ENCODE measurements around the gene CHST3. TPM values are rescaled to one million over a fixed set of nuclear protein-coding genes. Genes with fewer than 3 reads are reported as not detected.

CHST3 gene
- polyA plus RNA-seq, 1 donor from 2014 or later, result 4.1 TPM

DNA sequence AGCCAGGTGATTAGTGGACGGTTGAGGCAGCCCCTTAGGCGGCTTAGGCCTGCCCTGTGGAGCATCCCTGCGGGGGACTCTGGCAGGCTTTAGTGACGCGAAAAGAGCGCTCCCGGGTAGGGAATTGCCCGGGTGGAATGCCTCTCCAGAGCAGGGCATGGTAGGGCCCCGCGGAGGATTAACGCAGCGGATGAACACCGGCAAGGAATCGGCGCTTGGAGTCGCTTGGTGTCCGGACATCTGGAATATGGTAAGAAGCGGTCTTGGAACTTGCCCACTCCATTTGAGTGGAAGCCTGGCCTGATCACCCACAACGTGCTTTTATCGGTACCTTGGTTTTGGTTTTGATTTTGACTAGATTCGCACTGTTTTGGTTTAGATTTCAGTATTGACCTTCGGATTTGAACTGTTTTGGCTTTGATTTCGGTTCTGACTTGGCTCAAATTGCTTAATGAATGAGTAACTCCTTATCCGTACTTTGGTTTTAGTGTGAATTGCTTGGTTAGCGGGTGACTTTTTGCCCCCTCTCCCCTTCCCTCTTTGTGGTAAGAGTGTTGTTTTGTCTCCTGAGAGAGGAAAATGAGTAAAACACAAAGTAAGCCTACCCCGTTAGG, 24.2 kb upstream of the CHST3 start:
- no peak overlapping the region for H3K9ac ChIP-seq (ENCODE audit: low read length)
- no peaks in the 10 kb centered on the region for H3F3A ChIP-seq (ENCODE audit: insufficient read depth, low read length, poor library complexity, severe bottlenecking)
- no peak overlapping the region for H3K4me2 ChIP-seq (ENCODE audit: low read length)
- no peaks in the 10 kb centered on the region for H4K20me1 ChIP-seq (ENCODE audit: insufficient read depth)
- H3K9me2 ChIP-seq (ENCODE audit: insufficient read depth, low read length), result no peaks in the 10 kb centered on the region
- no peaks in the 10 kb centered on the region for H3K79me2 ChIP-seq (replicated peaks; ENCODE audit: insufficient read depth, low read length)
- TF ChIP-seq SMC3 (conservative IDR thresholded peaks at IDR 0.05; ENCODE audit: poor library complexity) (no peak), EP300 (conservative IDR thresholded peaks at IDR 0.05; ENCODE audit: poor library complexity, severe bottlenecking) (no peak), RAD21 (conservative IDR thresholded peaks at IDR 0.05) (no peak), TAF1 (IDR thresholded peaks at IDR 0.05; ENCODE audit: low read depth) (no peak), POLR2AphosphoS5 (IDR thresholded peaks at IDR 0.05) (no peak), EZH2 (IDR thresholded peaks at IDR 0.05; ENCODE audit: borderline replicate concordance, insufficient read depth, low read length, poor library complexity, severe bottlenecking) (no peak), MXI1 (conservative IDR thresholded peaks at IDR 0.05; ENCODE audit: poor library complexity, severe bottlenecking) (no peak)
- TF ChIP-seq, protein P1, sequence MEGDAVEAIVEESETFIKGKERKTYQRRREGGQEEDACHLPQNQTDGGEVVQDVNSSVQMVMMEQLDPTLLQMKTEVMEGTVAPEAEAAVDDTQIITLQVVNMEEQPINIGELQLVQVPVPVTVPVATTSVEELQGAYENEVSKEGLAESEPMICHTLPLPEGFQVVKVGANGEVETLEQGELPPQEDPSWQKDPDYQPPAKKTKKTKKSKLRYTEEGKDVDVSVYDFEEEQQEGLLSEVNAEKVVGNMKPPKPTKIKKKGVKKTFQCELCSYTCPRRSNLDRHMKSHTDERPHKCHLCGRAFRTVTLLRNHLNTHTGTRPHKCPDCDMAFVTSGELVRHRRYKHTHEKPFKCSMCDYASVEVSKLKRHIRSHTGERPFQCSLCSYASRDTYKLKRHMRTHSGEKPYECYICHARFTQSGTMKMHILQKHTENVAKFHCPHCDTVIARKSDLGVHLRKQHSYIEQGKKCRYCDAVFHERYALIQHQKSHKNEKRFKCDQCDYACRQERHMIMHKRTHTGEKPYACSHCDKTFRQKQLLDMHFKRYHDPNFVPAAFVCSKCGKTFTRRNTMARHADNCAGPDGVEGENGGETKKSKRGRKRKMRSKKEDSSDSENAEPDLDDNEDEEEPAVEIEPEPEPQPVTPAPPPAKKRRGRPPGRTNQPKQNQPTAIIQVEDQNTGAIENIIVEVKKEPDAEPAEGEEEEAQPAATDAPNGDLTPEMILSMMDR (IDR thresholded peaks at IDR 0.05; ENCODE audit: poor library complexity, severe bottlenecking), result no peak
- TF ChIP-seq, protein P2, sequence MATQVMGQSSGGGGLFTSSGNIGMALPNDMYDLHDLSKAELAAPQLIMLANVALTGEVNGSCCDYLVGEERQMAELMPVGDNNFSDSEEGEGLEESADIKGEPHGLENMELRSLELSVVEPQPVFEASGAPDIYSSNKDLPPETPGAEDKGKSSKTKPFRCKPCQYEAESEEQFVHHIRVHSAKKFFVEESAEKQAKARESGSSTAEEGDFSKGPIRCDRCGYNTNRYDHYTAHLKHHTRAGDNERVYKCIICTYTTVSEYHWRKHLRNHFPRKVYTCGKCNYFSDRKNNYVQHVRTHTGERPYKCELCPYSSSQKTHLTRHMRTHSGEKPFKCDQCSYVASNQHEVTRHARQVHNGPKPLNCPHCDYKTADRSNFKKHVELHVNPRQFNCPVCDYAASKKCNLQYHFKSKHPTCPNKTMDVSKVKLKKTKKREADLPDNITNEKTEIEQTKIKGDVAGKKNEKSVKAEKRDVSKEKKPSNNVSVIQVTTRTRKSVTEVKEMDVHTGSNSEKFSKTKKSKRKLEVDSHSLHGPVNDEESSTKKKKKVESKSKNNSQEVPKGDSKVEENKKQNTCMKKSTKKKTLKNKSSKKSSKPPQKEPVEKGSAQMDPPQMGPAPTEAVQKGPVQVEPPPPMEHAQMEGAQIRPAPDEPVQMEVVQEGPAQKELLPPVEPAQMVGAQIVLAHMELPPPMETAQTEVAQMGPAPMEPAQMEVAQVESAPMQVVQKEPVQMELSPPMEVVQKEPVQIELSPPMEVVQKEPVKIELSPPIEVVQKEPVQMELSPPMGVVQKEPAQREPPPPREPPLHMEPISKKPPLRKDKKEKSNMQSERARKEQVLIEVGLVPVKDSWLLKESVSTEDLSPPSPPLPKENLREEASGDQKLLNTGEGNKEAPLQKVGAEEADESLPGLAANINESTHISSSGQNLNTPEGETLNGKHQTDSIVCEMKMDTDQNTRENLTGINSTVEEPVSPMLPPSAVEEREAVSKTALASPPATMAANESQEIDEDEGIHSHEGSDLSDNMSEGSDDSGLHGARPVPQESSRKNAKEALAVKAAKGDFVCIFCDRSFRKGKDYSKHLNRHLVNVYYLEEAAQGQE (IDR thresholded peaks at IDR 0.05; ENCODE audit: borderline replicate concordance), result no peak
- no peak overlapping the region for H3K27ac ChIP-seq (ENCODE audit: low read length)
- H3K36me3 ChIP-seq (ENCODE audit: insufficient read depth, low read length), result no peaks in the 10 kb centered on the region
- no peaks in the 10 kb centered on the region for H3K27me3 ChIP-seq (ENCODE audit: insufficient read depth, low read depth, low read length)
- H2AFZ ChIP-seq (ENCODE audit: low read depth, low read length), result no peak overlapping the region
- no peaks in the 10 kb centered on the region for H3K9me3 ChIP-seq (ENCODE audit: low read length)
- H3K4me3 ChIP-seq (ENCODE audit: low read length), result no peak overlapping the region

DNA sequence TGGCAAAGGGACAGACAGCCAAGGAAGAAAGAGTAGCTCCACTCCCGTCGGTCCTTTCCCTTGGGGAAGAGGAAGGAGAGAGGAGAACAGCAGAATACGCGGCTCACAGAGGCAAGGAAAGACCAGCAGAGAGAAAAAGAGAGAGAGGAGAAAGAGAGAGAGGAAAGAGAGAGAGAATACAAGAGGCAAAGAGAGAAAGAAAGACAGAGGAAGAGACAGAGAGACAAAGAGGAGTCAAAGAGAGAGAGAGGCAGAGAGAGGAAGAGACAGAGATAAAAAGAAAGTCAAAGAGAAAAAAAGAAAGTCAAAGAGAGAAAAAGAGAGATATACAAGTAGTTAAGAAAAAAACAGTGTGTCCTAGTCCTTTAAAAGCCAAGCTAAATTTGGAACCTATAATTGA, 23.4 kb upstream of the CHST3 start:
- Histone ChIP-seq H2AFZ (ENCODE audit: low read depth, low read length) (no peak overlapping the region), H3K27me3 (ENCODE audit: insufficient read depth, low read depth, low read length) (no peaks in the 10 kb centered on the region), H3K27ac (ENCODE audit: low read length) (no peak overlapping the region), H3K79me2 (replicated peaks; ENCODE audit: insufficient read depth, low read length) (no peaks in the 10 kb centered on the region), H3K9me2 (ENCODE audit: insufficient read depth, low read length) (no peaks in the 10 kb centered on the region), H3K4me3 (ENCODE audit: low read length) (no peak overlapping the region), H3K9me3 (ENCODE audit: low read length) (no peaks in the 10 kb centered on the region), H4K20me1 (ENCODE audit: insufficient read depth) (no peaks in the 10 kb centered on the region), H3F3A (ENCODE audit: insufficient read depth, low read length, poor library complexity, severe bottlenecking) (no peaks in the 10 kb centered on the region), H3K9ac (ENCODE audit: low read length) (no peak overlapping the region), H3K4me2 (ENCODE audit: low read length) (no peak overlapping the region), H3K36me3 (ENCODE audit: insufficient read depth, low read length) (no peaks in the 10 kb centered on the region)
- no peak for TF ChIP-seq POLR2AphosphoS5 (IDR thresholded peaks at IDR 0.05)
- TF ChIP-seq, protein P2 (IDR thresholded peaks at IDR 0.05; ENCODE audit: borderline replicate concordance), result no peak
- TF ChIP-seq EP300 (conservative IDR thresholded peaks at IDR 0.05; ENCODE audit: poor library complexity, severe bottlenecking), result no peak
- no peak for TF ChIP-seq SMC3 (conservative IDR thresholded peaks at IDR 0.05; ENCODE audit: poor library complexity)
- TF ChIP-seq MXI1 (conservative IDR thresholded peaks at IDR 0.05; ENCODE audit: poor library complexity, severe bottlenecking), result no peak
- TF ChIP-seq RAD21 (conservative IDR thresholded peaks at IDR 0.05), result no peak
- no peak for TF ChIP-seq EZH2 (IDR thresholded peaks at IDR 0.05; ENCODE audit: borderline replicate concordance, insufficient read depth, low read length, poor library complexity, severe bottlenecking)
- TF ChIP-seq, protein P1 (IDR thresholded peaks at IDR 0.05; ENCODE audit: poor library complexity, severe bottlenecking), result no peak
- no peak for TF ChIP-seq TAF1 (IDR thresholded peaks at IDR 0.05; ENCODE audit: low read depth)
